K562 (cell line): ENCODE data around the gene SCN5A. TPM values are rescaled to one million over a fixed set of nuclear protein-coding genes. Genes with fewer than 3 reads are reported as not detected.
A peak's percentile ranks its signal among the peaks of the same experiment; 100 is the strongest.

Experiments
- ATAC-seq: fragments of 200-7000 bp; cut with Tn5 transposase; 3 replicates; pipeline ENCODE4 v1.9.1; 2020; ENCODE audit warnings: moderate library complexity
- BruUV-seq: library from RNA; stranded (reverse); fragments of 400-500 nt; replicated peaks from 2 replicates; lab custom pipeline; 2021; lab: Mats Ljungman, UMichigan
- CTCF ChIA-PET: fragments of 300-600 bp; formaldehyde crosslinking; extraction: SDS; loops from one replicate; lab custom pipeline; 2021; ENCODE audit warnings: low intra/inter-chr PET ratio; lab: Yijun Ruan, JAX
- POLR2A ChIA-PET: fragments of 300-600, 350-650 bp; sonication (Branson Sonifier 250); formaldehyde crosslinking; extraction: SDS; loops from one replicate; lab custom pipeline; 2021; ENCODE audit warnings: antibody characterized with exemption, inconsistent platforms; lab: Yijun Ruan, JAX
- DNase-seq, 4 experiments: peaks; one replicate each; pipeline versions ENCODE4 v3.0.0 to v3.0.0-alpha.2; 2011 to 2018; ENCODE audit warnings: low spot score in 3 of 4, mixed read lengths in 3 of 4; ENCODE audit errors: extremely low read depth in 1 of 4
- FAIRE-seq: peaks from 2 replicates; lab custom pipeline; 2011; peaks lifted over from hg19 to GRCh38; lab: Jason Lieb, UNC
- H2AFZ ChIP-seq: 2 replicates; pipeline ENCODE4 v1.6.0; 2011; ENCODE audit warnings: low read depth, low read length, control low read depth, inconsistent platforms
- H3K27ac ChIP-seq: fragments of 200-600 bp; 3 replicates; pipeline ENCODE4 v1.8.0; 2011; ENCODE audit warnings: low read depth, mild to moderate bottlenecking, control low read depth, inconsistent platforms, low read length, moderate library complexity, mixed read lengths; ENCODE audit errors: extremely low read depth
- H3K27me3 ChIP-seq, 2 experiments: fragments of 300-600 bp in 1 of 2; 2 replicates in 1 of 2; 3 replicates in 1 of 2; pipeline versions ENCODE4 v1.6.0 to v1.8.0; 2011; ENCODE audit warnings: inconsistent platforms in 2 of 2, low read length in 2 of 2, mild to moderate bottlenecking in 1 of 2, mixed read lengths in 1 of 2, moderate library complexity in 1 of 2; ENCODE audit not compliant: control insufficient read depth in 2 of 2, insufficient read depth in 2 of 2
- H3K36me3 ChIP-seq: fragments of 300-600 bp; 3 replicates; pipeline ENCODE4 v1.8.0; 2011; ENCODE audit warnings: mild to moderate bottlenecking, low read length, inconsistent platforms; ENCODE audit not compliant: control insufficient read depth, insufficient read depth
- H3K4me1 ChIP-seq, 2 experiments: fragments of 200-600 bp in 1 of 2; replicated peaks in 1 of 2; 2 replicates in 1 of 2; 3 replicates in 1 of 2; pipeline versions ENCODE4 v1.5.1 to v1.8.0; 2011; ENCODE audit warnings: inconsistent platforms in 2 of 2, low read length in 2 of 2, mild to moderate bottlenecking in 1 of 2, mixed read lengths in 1 of 2, moderate library complexity in 1 of 2; ENCODE audit not compliant: control insufficient read depth in 2 of 2, insufficient read depth in 2 of 2
- H3K4me2 ChIP-seq: 2 replicates; pipeline ENCODE4 v1.6.1; 2011; ENCODE audit warnings: low read length, control low read depth, inconsistent platforms, mixed read lengths; ENCODE audit not compliant: insufficient read depth
- H3K4me3 ChIP-seq: fragments of 200-600 bp; sonication (generic), shearing (Covaris generic); 2 replicates; pipeline ENCODE4 v1.5.1; 2016; ENCODE audit warnings: control low read depth, inconsistent platforms
- H3K79me2 ChIP-seq: fragments of 200-600 bp; 3 replicates; pipeline ENCODE4 v1.8.0; 2011; ENCODE audit warnings: low read length, inconsistent platforms; ENCODE audit not compliant: control insufficient read depth, insufficient read depth
- H3K9ac ChIP-seq, 2 experiments: 2 replicates each; pipeline versions ENCODE4 v1.6.0 to v1.6.1; 2011; ENCODE audit warnings: low read depth in 2 of 2, low read length in 2 of 2, control low read depth in 1 of 2, inconsistent platforms in 1 of 2, mild to moderate bottlenecking in 1 of 2, mixed read lengths in 1 of 2; ENCODE audit not compliant: insufficient read depth in 1 of 2
- H3K9me1 ChIP-seq: one replicate; pipeline ENCODE4 v1.6.0; 2011; ENCODE audit warnings: inconsistent platforms, mild to moderate bottlenecking, low read length, moderate library complexity; ENCODE audit not compliant: control insufficient read depth, insufficient read depth
- H3K9me3 ChIP-seq: replicated peaks from 2 replicates; pipeline ENCODE4 v1.5.1; 2011; ENCODE audit warnings: low read depth, low read length, inconsistent platforms; ENCODE audit not compliant: control insufficient read depth, insufficient read depth
- H4K20me1 ChIP-seq: replicated peaks from 2 replicates; pipeline ENCODE4 v1.6.1; 2011; ENCODE audit warnings: low read length, inconsistent platforms, mixed read lengths; ENCODE audit not compliant: control insufficient read depth, insufficient read depth
- C11orf30 ChIP-seq: fragments of 450-650 bp; IDR thresholded peaks from 2 replicates; pipeline ENCODE4 v1.6.1; 2016; ENCODE audit warnings: low read depth, mild to moderate bottlenecking
- CBX3 ChIP-seq, 2 experiments: IDR thresholded peaks; 1 replicate in 1 of 2; 2 replicates in 1 of 2; pipeline ENCODE4 v1.6.1; 2012; ENCODE audit warnings: inconsistent platforms in 2 of 2, low read length in 2 of 2, borderline replicate concordance in 1 of 2, control low read depth in 1 of 2
- E2F6 ChIP-seq, 2 experiments: IDR thresholded peaks; 2 replicates each; pipeline ENCODE4 v1.6.1; 2011; ENCODE audit warnings: borderline replicate concordance in 1 of 2, control low read depth in 1 of 2, low read depth in 1 of 2, low read length in 1 of 2, mild to moderate bottlenecking in 1 of 2, mixed read lengths in 1 of 2, moderate library complexity in 1 of 2; ENCODE audit not compliant: insufficient read depth in 1 of 2, insufficient read length in 1 of 2, poor library complexity in 1 of 2, severe bottlenecking in 1 of 2; ENCODE audit errors: extremely low read depth in 1 of 2
- FOS ChIP-seq: IDR thresholded peaks from 3 replicates; pipeline ENCODE4 v1.6.1; 2011; ENCODE audit not compliant: insufficient read length; ENCODE audit errors: extremely low read depth
- MAFF ChIP-seq: IDR thresholded peaks from 2 replicates; pipeline ENCODE4 v1.6.1; 2012; ENCODE audit warnings: low read length, improper control_type of control experiment
- MAFG ChIP-seq: fragments of 450-650 bp; conservative IDR thresholded peaks from 2 replicates; pipeline ENCODE4 v1.6.1; 2016; ENCODE audit warnings: missing genetic modification characterization, missing compliant biosample characterization
- MAFK ChIP-seq: IDR thresholded peaks from 2 replicates; pipeline ENCODE4 v1.6.1; 2011; ENCODE audit warnings: low read length, improper control_type of control experiment
- NCOA2 ChIP-seq, 2 experiments: fragments of 450-650 bp; IDR thresholded peaks; 2 replicates each; pipeline ENCODE4 v1.6.1; 2018; ENCODE audit warnings: mild to moderate bottlenecking in 2 of 2, moderate library complexity in 1 of 2; ENCODE audit not compliant: partially characterized antibody in 2 of 2
- RBM34 ChIP-seq: fragments of 200-400 bp; formaldehyde crosslinking; IDR thresholded peaks from 2 replicates; pipeline ENCODE4 v1.6.1; 2018; ENCODE audit warnings: low read length, borderline replicate concordance; ENCODE audit not compliant: insufficient read depth
- ZFPM2 ChIP-seq: fragments of 250-450 bp; sonication (Bioruptor Pico); IDR thresholded peaks from 2 replicates; pipeline ENCODE4 v1.5.1; 2022; ENCODE audit warnings: mild to moderate bottlenecking
- ZNF121 ChIP-seq: sonication (generic); formaldehyde crosslinking; conservative IDR thresholded peaks from 2 replicates; pipeline ENCODE4 v1.8.0; 2022; ENCODE audit warnings: missing genetic modification reagents
- ZNF316 ChIP-seq: fragments of 450-650 bp; IDR thresholded peaks from 2 replicates; pipeline ENCODE4 v1.6.1; 2016
- WGBS: fragments of 100-300 bp; shearing (Covaris generic); methylation state at CpG from one replicate; pipeline ENCODE4 v1.1.6; 2016; ENCODE audit warnings: low coverage, mixed read lengths; ENCODE audit not compliant: insufficient coverage; ENCODE audit errors: missing lambda C conversion rate; 5-methylcytosine and 5-hydroxymethylcytosine counted together
- in situ Hi-C: fragments of 300-500 bp; cut with MboI; formaldehyde crosslinking; loops from 4 replicates; pipeline ENCODE4 v1.15.0; 2018; ENCODE audit warnings: inconsistent platforms, mixed read lengths
- intact Hi-C: fragments of 100-400 bp; cut with micrococcal nuclease; formaldehyde crosslinking; loops from 2 replicates; pipeline ENCODE4 v1.14.2; 2022
- polyA plus RNA-seq, 8 experiments: library from polyadenylated mRNA; depleted of rRNA in 4 of 8; stranded (reverse) in 5 of 8; unstranded in 3 of 8; fragments of >200 nt; fragmentation: Nextera tagmentation in 2 of 8; fragmentation: Illumina TruSeq in 1 of 8; extraction: Ambion mirVana in 2 of 8; extraction: Trizol in 1 of 8; gene quantifications; 2 replicates each; pipeline versions ENCODE4 v1.2.1 to v1.2.3, GENCODE V29; 2011 to 2014; ENCODE audit warnings: inconsistent platforms in 1 of 8, missing spikeins in 1 of 8
- total RNA-seq, 7 experiments: library from RNA; depleted of rRNA in 6 of 7; stranded (reverse); fragments of >200 nt in 6 of 7; fragmentation: Illumina TruSeq in 2 of 7; extraction: Trizol in 2 of 7; gene quantifications; 2 replicates each; pipeline versions ENCODE4 v1.2.1 to v1.2.3, GENCODE V29; 2011 to 2021; ENCODE audit warnings: low replicate concordance in 1 of 7

The SCN5A gene
- total and polyA plus RNA-seq, 9 of the 15 experiments (the other 6 are each of a cell fraction or from before 2014, with no cell fraction given) = 0.07 to 1.4 (median 0.21) TPM; not detected in 2

GRCh38 chr3:38534604-38535003 lies 114.9 kb downstream of the SCN5A start:
- in situ Hi-C loops = no loop called here
- FAIRE-seq = no peak
- ChIA-PET POLR2A (interaction anchor here (0.7 kb wide), 1 partner anchor 11 kb away, joined by 6 read pairs; no protein-coding TSS in a partner anchor), CTCF (no interaction called here)
- intact Hi-C loops = no loop called here
- peaks cover 17% of the 10 kb centered on the region; the same call in 1 of the 2 replicates for H4K20me1 ChIP-seq
- H3K4me1 ChIP-seq = peaks cover 10 to 11% of the 10 kb centered on the region in 2 experiments
- peaks cover 0 to 8% of the 10 kb centered on the region in 2 experiments; a peak in 2 of 5 replicates for H3K27me3 ChIP-seq
- no peak for DNase-seq
- H3K27ac ChIP-seq = no peak overlapping the region
- ATAC-seq = no peak
- H2AFZ ChIP-seq = no peak overlapping the region
- no TSS peak for BruUV-seq
- no peaks in the 10 kb centered on the region for H3K9me3 ChIP-seq
- H3K4me3 ChIP-seq = no peak overlapping the region
- H3K36me3 ChIP-seq = no peaks in the 10 kb centered on the region
- 78% methylated on average over 7 of the region's 7 CpGs for WGBS
- H3K9me1 ChIP-seq = no peaks in the 10 kb centered on the region
- H3K9ac ChIP-seq = no peak overlapping the region
- TF ChIP-seq MAFG = peak; percentile 40
- TF ChIP-seq ZNF121 = no peak
- no peak for TF ChIP-seq E2F6 (IDR thresholded peaks at IDR 0.05; ENCODE audit: borderline replicate concordance in 1 of 2, extremely low read depth in 1 of 2, insufficient read depth in 1 of 2, insufficient read length in 1 of 2, low read depth in 1 of 2, low read length in 1 of 2, poor library complexity in 1 of 2, severe bottlenecking in 1 of 2)
- no peak for TF ChIP-seq ZFPM2 (CRISPR knock-in tag)
- no peak for TF ChIP-seq CBX3 (IDR thresholded peaks at IDR 0.05; ENCODE audit: borderline replicate concordance in 1 of 2, low read length in 2 of 2)
- no peak for TF ChIP-seq NCOA2 (IDR thresholded peaks at IDR 0.05; ENCODE audit: partially characterized antibody in 2 of 2)
- TF ChIP-seq FOS = no peak
- peak; percentile 82 for TF ChIP-seq ZNF316
- peak; percentile 35; the same call in 1 of the 2 replicates for TF ChIP-seq MAFK
- peak; percentile 32; the same call in 1 of the 2 replicates for TF ChIP-seq MAFF
- peak; percentile 55 for TF ChIP-seq C11orf30
- TF ChIP-seq RBM34 = no peak
- no peaks in the 10 kb centered on the region for H3K79me2 ChIP-seq
- H3K4me2 ChIP-seq = no peak overlapping the region
